ENCODE results near the gene COL9A1. TPM values are rescaled to one million over a fixed set of nuclear protein-coding genes. Genes with fewer than 3 reads are reported as not detected.
A peak's percentile ranks its signal among the peaks of the same experiment; 100 is the strongest.

COL9A1 gene
- total RNA-seq, 1 donor from 2014 or later, result 8.7 TPM

GRCh38 chr6:70221025-70221714 lies 81.7 kb downstream of the COL9A1 start:
- no peaks in the 10 kb centered on the region for H3K36me3 Mint-ChIP-seq
- H3K9me3 Mint-ChIP-seq, result no peaks in the 10 kb centered on the region
- H3K4me3 Mint-ChIP-seq, result no peak overlapping the region
- peak; percentile 95 for TF ChIP-seq CTCF (IDR thresholded peaks at IDR 0.05; ENCODE audit: unreplicated experiment)
- H3K27ac Mint-ChIP-seq, result no peak overlapping the region
- peaks cover 34% of the 10 kb centered on the region for H3K27me3 Mint-ChIP-seq (ENCODE audit: low read depth)
- peaks cover 16% of the 10 kb centered on the region for H3K4me1 Mint-ChIP-seq
- DNase-seq (ENCODE audit: low spot score in 2 of 2, unreplicated experiment in 2 of 2), result no peak

- Mint-ChIP-seq H3K9me3 (no peaks in the 10 kb centered on the region), H3K4me3 (no peak overlapping the region), H3K27me3 (ENCODE audit: low read depth) (peaks cover 38% of the 10 kb centered on the region), H3K36me3 (no peaks in the 10 kb centered on the region), H3K27ac (no peak overlapping the region), H3K4me1 (peaks cover 18% of the 10 kb centered on the region)
- TF ChIP-seq CTCF (IDR thresholded peaks at IDR 0.05; ENCODE audit: unreplicated experiment), result no peak
- DNase-seq (ENCODE audit: low spot score in 2 of 2, unreplicated experiment in 2 of 2), result no peak
Measured at GRCh38 chr6:70219943-70220613, 82.8 kb downstream of the COL9A1 start.

GRCh38 chr6:70216767-70217166 lies 86.1 kb downstream of the COL9A1 start:
- no peak for TF ChIP-seq CTCF (IDR thresholded peaks at IDR 0.05; ENCODE audit: unreplicated experiment)
- Mint-ChIP-seq H3K27me3 (ENCODE audit: low read depth) (peaks cover 41% of the 10 kb centered on the region), H3K36me3 (no peaks in the 10 kb centered on the region), H3K4me3 (no peak overlapping the region), H3K27ac (no peak overlapping the region), H3K9me3 (no peaks in the 10 kb centered on the region), H3K4me1 (peaks cover 18% of the 10 kb centered on the region)
- no peak for DNase-seq (ENCODE audit: low spot score in 2 of 2, unreplicated experiment in 2 of 2)

GRCh38 chr6:70215460-70216108 lies 87.3 kb downstream of the COL9A1 start:
- DNase-seq (ENCODE audit: low spot score in 2 of 2, unreplicated experiment in 2 of 2), result no peak
- Mint-ChIP-seq H3K27me3 (ENCODE audit: low read depth) (peaks cover 45% of the 10 kb centered on the region), H3K4me3 (no peak overlapping the region), H3K4me1 (peaks cover 13% of the 10 kb centered on the region), H3K36me3 (no peaks in the 10 kb centered on the region), H3K27ac (no peak overlapping the region), H3K9me3 (no peaks in the 10 kb centered on the region)
- TF ChIP-seq CTCF (IDR thresholded peaks at IDR 0.05; ENCODE audit: unreplicated experiment), result no peak

GRCh38 chr6:70210462-70210861 lies 92.4 kb downstream of the COL9A1 start:
- H3K27ac Mint-ChIP-seq, result no peak overlapping the region
- H3K27me3 Mint-ChIP-seq (ENCODE audit: low read depth), result peaks cover 25% of the 10 kb centered on the region
- no peak overlapping the region for H3K4me3 Mint-ChIP-seq
- H3K4me1 Mint-ChIP-seq, result peaks cover 14% of the 10 kb centered on the region
- H3K9me3 Mint-ChIP-seq, result no peaks in the 10 kb centered on the region
- DNase-seq (ENCODE audit: low spot score in 2 of 2, unreplicated experiment in 2 of 2), result no peak
- peak; percentile 41 for TF ChIP-seq CTCF (IDR thresholded peaks at IDR 0.05; ENCODE audit: unreplicated experiment)
- no peaks in the 10 kb centered on the region for H3K36me3 Mint-ChIP-seq

All from mesothelial cell of epicardium (in vitro differentiated cells).